AG09309 (cell line): ENCODE results near the gene ATG101.

Experiments
- DNase-seq: peaks from one replicate; pipeline ENCODE4 v3.0.0-alpha.2; 2010; ENCODE audit warnings: low read depth
- H3K4me3 ChIP-seq: 2 replicates; pipeline ENCODE4 v1.5.1; 2011; ENCODE audit warnings: mild to moderate bottlenecking, low read depth, low read length, moderate library complexity; ENCODE audit not compliant: control insufficient read depth
- TF ChIP-seq, protein P1 (sequence below): IDR thresholded peaks from 2 replicates; pipeline ENCODE4 v1.5.1; 2011; ENCODE audit warnings: mild to moderate bottlenecking, low read depth, low read length, inconsistent platforms; ENCODE audit not compliant: insufficient read depth, control insufficient read depth; ENCODE audit errors: missing control alignments

Gene ATG101, protein sequence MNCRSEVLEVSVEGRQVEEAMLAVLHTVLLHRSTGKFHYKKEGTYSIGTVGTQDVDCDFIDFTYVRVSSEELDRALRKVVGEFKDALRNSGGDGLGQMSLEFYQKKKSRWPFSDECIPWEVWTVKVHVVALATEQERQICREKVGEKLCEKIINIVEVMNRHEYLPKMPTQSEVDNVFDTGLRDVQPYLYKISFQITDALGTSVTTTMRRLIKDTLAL

DNA sequence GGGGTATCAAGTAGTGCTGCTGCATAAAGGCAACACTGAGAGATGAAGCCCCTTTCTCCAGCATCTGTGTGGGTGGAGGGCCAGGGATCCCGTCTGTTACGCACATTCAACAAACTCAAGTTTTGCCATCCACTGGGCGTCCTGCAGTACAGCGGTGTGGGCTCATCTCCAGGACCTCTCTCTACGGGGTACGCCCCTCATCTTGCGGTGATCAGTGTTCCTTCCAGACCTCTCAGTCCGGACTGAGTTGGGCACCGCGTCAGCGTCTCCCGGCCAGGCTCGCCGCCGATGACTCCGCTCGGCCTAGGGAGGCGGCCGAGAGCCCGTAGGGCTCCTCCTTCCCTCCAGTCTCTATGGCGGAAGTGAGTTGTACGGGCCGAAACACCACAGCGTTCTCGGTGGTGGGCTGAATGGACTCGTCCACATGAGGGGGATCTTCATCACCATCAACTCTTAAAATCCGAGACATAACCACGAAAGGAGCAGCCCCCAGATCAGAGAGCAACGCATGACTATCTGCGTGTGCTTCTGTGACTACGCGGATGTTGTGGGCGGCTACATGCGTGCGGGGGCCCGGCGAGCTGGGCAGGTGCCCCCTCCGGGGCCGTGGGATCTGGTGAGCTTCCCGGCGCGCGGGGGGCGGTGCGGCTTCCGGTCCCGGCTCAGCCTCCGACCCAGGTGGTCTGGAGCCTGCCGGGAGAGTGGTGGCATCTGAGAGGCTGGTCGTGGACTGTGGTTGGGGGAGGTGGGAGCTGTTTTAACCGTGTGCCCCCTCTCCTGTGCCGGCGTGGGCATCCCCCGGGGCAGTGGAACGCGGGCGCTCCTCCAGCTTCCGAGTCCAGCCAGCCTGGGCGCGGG lies at the start of gene ATG101:
ATG101 (plus strand) TSS at position 652 of the 858 bp plus-strand sequence. CDS start 3,673 bp downstream, outside the sequence.
- peak; percentile 90 for DNase-seq
- TF ChIP-seq, protein P1, sequence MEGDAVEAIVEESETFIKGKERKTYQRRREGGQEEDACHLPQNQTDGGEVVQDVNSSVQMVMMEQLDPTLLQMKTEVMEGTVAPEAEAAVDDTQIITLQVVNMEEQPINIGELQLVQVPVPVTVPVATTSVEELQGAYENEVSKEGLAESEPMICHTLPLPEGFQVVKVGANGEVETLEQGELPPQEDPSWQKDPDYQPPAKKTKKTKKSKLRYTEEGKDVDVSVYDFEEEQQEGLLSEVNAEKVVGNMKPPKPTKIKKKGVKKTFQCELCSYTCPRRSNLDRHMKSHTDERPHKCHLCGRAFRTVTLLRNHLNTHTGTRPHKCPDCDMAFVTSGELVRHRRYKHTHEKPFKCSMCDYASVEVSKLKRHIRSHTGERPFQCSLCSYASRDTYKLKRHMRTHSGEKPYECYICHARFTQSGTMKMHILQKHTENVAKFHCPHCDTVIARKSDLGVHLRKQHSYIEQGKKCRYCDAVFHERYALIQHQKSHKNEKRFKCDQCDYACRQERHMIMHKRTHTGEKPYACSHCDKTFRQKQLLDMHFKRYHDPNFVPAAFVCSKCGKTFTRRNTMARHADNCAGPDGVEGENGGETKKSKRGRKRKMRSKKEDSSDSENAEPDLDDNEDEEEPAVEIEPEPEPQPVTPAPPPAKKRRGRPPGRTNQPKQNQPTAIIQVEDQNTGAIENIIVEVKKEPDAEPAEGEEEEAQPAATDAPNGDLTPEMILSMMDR, result peak; percentile 66
- peak within 1 kb of the TSS; percentile 94 for H3K4me3 ChIP-seq

DNA sequence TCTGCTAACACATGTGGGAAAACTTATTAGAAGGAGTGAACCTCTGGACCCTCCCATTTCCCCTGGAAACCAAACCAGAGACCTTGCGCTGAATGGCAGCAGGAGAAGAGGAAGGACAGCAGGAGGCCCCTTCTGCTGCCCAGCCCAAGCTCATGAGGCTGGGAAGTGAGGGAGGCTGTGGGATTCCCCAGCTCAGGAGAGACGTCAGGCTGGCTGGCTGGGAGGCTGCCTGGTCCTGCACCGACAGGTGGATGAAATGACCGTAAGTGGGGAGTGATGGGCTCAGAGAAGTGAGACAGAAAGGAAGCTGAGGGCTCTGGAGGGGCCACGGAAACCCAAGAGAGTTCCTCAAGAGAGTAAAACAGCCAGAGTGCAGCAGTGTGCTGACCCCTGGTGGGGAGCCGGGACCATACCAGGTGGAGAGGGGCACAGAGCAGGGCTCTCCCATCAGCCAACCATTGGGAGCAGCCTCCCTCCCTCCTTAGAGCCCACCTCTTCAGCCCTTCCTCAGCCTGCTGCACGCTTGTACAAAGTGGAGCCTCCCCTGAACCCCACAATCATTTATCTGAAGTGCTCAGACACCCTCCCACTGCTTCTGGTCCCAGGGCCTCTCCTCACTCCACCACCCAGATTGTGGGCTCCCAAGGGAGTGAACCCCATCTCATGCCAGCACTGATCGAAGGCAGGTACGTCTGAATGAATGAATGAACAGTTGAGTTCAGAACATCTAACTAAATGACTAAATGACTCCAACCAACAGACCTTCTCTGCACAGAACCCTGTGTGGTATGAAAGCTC lies 49.0 kb upstream of the ATG101 start:
- DNase-seq, result no peak
- TF ChIP-seq, protein P1, result peak; percentile 83
- no peak overlapping the region for H3K4me3 ChIP-seq

DNA sequence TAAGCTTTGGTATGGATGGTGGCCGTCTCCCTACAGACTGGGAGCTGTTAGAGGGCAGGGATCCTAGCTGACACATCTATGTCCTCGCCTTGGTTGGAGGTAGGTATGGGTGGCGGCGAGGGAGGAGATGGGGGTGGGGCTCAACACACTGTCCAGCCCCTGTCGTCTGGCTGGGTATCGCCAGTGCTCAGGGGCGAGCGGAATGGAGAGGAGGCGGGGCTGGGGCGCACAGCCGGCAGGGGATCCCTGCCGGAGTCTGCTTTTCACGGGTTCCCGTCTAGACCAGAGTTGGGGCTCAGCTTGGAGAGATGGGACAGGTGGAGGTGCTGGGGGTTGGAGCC lies 47.0 kb upstream of the ATG101 start:
- DNase-seq, result no peak
- TF ChIP-seq, protein P1, result no peak
- H3K4me3 ChIP-seq, result peak overlapping the region; percentile 72; the same call in 1 of the 2 replicates

DNA sequence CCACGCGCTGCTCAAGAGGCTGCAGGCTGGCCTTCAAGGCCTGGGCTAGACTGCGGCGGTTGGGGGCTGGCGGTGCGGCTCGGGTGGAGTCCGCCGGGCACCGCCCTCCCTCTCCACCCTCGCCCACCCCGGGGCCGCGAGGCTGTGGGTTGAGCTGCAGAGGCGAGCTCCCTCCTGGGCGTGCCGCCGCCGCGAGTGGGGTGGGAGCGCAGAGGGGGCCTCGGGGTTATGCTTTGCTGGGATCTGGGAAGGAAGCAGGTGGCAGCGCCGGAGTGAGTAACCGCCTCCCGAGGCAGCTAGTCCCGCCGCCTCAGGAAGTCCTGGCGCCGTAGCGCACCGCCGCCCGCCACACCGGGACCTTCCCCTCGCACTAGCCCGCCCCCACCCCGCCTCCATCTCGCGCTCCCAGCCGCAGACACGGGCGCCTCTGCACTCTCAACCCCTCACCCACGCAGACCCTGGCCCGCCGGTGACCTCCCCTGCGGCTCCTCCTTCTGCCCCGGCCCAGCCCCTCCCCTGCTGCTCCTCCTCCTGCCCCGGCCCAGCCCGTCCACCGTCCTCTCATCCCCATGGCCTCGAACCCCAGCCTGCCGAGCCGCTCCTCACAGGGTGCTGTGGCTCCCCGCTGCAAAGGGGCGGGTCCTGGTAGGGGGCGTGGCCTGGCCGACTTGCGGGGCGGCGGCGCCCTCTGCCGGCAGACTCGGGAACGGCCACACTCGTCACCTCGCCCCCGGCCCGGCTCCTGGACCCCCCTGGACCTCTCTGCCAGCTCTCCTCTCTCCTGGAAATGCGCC lies 46.4 kb upstream of the ATG101 start:
- no peak for DNase-seq
- TF ChIP-seq, protein P1, result peak; percentile 84
- peak overlapping the region; percentile 72 for H3K4me3 ChIP-seq

DNA sequence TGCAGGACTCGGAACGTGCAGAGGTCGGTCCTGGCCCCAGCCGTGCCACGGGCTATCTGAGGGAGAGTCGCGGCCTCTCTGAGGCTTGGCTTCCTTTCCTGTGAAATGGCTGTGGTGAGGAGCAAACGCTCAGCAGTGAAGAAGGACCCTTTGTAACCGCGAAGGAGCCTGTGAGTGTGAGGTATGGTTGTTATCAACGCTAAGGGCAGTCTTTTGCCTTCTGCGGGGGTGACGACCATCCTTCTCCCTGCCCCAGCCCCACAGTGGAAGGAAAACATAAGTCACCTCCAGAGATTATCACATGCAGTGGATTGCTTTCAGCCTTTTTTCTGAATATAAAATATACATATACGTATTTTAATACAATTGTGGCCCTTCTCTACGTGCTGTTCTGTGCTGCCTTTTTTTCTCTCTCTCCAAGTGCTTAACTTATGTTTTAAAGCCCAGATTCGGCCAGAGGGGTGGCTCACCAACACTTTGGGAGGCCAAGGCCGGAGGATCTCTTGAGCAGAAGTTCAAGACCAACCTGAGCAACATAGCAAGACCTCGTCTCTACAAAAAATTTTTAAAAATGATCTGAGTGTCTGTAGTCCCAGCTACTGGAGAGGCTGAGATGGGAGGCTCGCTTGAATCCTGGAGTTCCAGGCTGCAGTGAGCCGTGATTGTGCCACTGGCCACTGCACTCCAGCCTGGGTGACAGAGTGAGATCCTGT lies 45.6 kb upstream of the ATG101 start:
- TF ChIP-seq, protein P1, result no peak
- H3K4me3 ChIP-seq, result peak overlapping the region; percentile 72
- DNase-seq, result no peak
